Liver (tissue), 9 donors: ENCODE measurements around the gene ADAMTS15. TPM values are rescaled to one million over a fixed set of nuclear protein-coding genes. Genes with fewer than 3 reads are reported as not detected.

Experiments
- DNase-seq: peaks from one replicate; pipeline ENCODE4 v3.0.0-alpha.2; 2017; ENCODE audit warnings: low spot score
- H3K27ac ChIP-seq, 2 donors: one replicate each; pipeline ENCODE4 v1.7.0; 2013; ENCODE audit warnings: inconsistent platforms in 2 of 2, low read length in 2 of 2, control low read depth in 1 of 2, low read depth in 1 of 2, mild to moderate bottlenecking in 1 of 2
- H3K27me3 ChIP-seq, 4 donors: one replicate each; pipeline versions ENCODE4 v1.6.1 to v1.7.0; 2013; ENCODE audit warnings: low read length in 3 of 4, inconsistent platforms in 1 of 4, mild to moderate bottlenecking in 1 of 4, moderate library complexity in 1 of 4; ENCODE audit not compliant: control insufficient read depth in 4 of 4, insufficient read depth in 4 of 4
- H3K36me3 ChIP-seq, 4 donors: one replicate each; pipeline versions ENCODE4 v1.6.1 to v1.7.0; 2013; ENCODE audit warnings: low read length in 3 of 4, mild to moderate bottlenecking in 3 of 4, low read depth in 1 of 4, moderate library complexity in 1 of 4; ENCODE audit not compliant: control insufficient read depth in 4 of 4, insufficient read depth in 3 of 4
- H3K4me1 ChIP-seq, 4 donors: one replicate each; pipeline versions ENCODE4 v1.6.1 to v1.7.0; 2013; ENCODE audit warnings: low read length in 3 of 4, mild to moderate bottlenecking in 3 of 4, moderate library complexity in 1 of 4; ENCODE audit not compliant: control insufficient read depth in 4 of 4, insufficient read depth in 4 of 4
- H3K4me3 ChIP-seq, 3 donors: one replicate each; pipeline versions ENCODE4 v1.6.1 to v1.7.0; 2013; ENCODE audit warnings: low read length in 3 of 3, control low read depth in 1 of 3, low read depth in 1 of 3, mild to moderate bottlenecking in 1 of 3
- H3K9ac ChIP-seq, 2 donors: one replicate each; pipeline ENCODE4 v1.7.0; 2013; ENCODE audit warnings: low read length in 2 of 2, mild to moderate bottlenecking in 2 of 2, moderate library complexity in 2 of 2, control low read depth in 1 of 2, low read depth in 1 of 2
- H3K9me3 ChIP-seq, 4 donors: one replicate each; pipeline versions ENCODE4 v1.6.1 to v1.7.0; 2013; ENCODE audit warnings: low read length in 3 of 4; ENCODE audit not compliant: control insufficient read depth in 4 of 4
- ATF3 ChIP-seq: IDR thresholded peaks from 2 replicates; pipeline ENCODE4 v1.6.1; 2016; ENCODE audit warnings: antibody characterized with exemption
- EGR1 ChIP-seq, 2 donors: IDR thresholded peaks; 2 replicates each; pipeline ENCODE4 v1.6.1; 2016 to 2018; ENCODE audit warnings: antibody characterized with exemption in 2 of 2, low read depth in 2 of 2
- FOXA1 ChIP-seq: IDR thresholded peaks from 2 replicates; pipeline ENCODE4 v1.6.1; 2016; ENCODE audit warnings: antibody characterized with exemption
- FOXA2 ChIP-seq: IDR thresholded peaks from 2 replicates; pipeline ENCODE4 v1.6.1; 2016; ENCODE audit warnings: antibody characterized with exemption
- GABPA ChIP-seq, 2 donors: IDR thresholded peaks in 1 of 2; conservative IDR thresholded peaks in 1 of 2; 2 replicates each; pipeline ENCODE4 v1.6.1; 2016; ENCODE audit warnings: antibody characterized with exemption in 2 of 2, mild to moderate bottlenecking in 1 of 2, moderate library complexity in 1 of 2
- HNF4G ChIP-seq: IDR thresholded peaks from 2 replicates; pipeline ENCODE4 v1.6.1; 2016; ENCODE audit warnings: antibody characterized with exemption
- NR2F2 ChIP-seq: IDR thresholded peaks from 2 replicates; pipeline ENCODE4 v1.6.1; 2016; ENCODE audit warnings: antibody characterized with exemption
- RAD21 ChIP-seq, 2 donors: IDR thresholded peaks; 2 replicates each; pipeline ENCODE4 v1.6.1; 2016; ENCODE audit warnings: antibody characterized with exemption in 2 of 2, mild to moderate bottlenecking in 2 of 2
- REST ChIP-seq: IDR thresholded peaks from 2 replicates; pipeline ENCODE4 v1.6.1; 2016; ENCODE audit warnings: antibody characterized with exemption, mild to moderate bottlenecking
- RXRA ChIP-seq, 2 donors: IDR thresholded peaks; 2 replicates each; pipeline ENCODE4 v1.6.1; 2017 to 2018; ENCODE audit warnings: antibody characterized with exemption in 2 of 2, mild to moderate bottlenecking in 1 of 2
- SP1 ChIP-seq: IDR thresholded peaks from 2 replicates; pipeline ENCODE4 v1.6.1; 2018; ENCODE audit warnings: antibody characterized with exemption, mild to moderate bottlenecking
- TAF1 ChIP-seq: conservative IDR thresholded peaks from 2 replicates; pipeline ENCODE4 v1.6.1; 2016; ENCODE audit warnings: antibody characterized with exemption, mild to moderate bottlenecking
- YY1 ChIP-seq: IDR thresholded peaks from 2 replicates; pipeline ENCODE4 v1.6.1; 2016; ENCODE audit warnings: antibody characterized with exemption, mild to moderate bottlenecking
- WGBS: extraction: QIAGEN DNeasy Blood & Tissue Kit; methylation state at CpG from one replicate; pipeline ENCODE4 v1.1.7; 2013; 5-methylcytosine and 5-hydroxymethylcytosine counted together
- polyA plus RNA-seq, 2 donors: library from polyadenylated mRNA; stranded (reverse) in 1 of 2; unstranded in 1 of 2; fragments of 200-250 nt in 1 of 2; fragments of >200 nt in 1 of 2; fragmentation: Nextera tagmentation in 1 of 2; extraction: Ambion mirVana in 1 of 2; gene quantifications; one replicate each; pipeline versions ENCODE4 v1.2.1 to v1.2.3, GENCODE V29; 2013 to 2015
- total RNA-seq, 2 donors: library from RNA; depleted of rRNA; stranded (reverse); fragments of >200 nt; gene quantifications; one replicate each; pipeline ENCODE4 v1.2.3, GENCODE V29; 2014
- TF ChIP-seq, protein P1 (sequence below): fragments of 150-350 bp; IDR thresholded peaks from 2 replicates; pipeline ENCODE4 v1.5.1; 2017; ENCODE audit warnings: improper control_type of control experiment, low read depth, low read length; ENCODE audit not compliant: missing input control
- TF ChIP-seq, protein P2 (sequence below): IDR thresholded peaks from 2 replicates; pipeline ENCODE4 v1.6.1; 2016; ENCODE audit warnings: antibody characterized with exemption
- donor health status: healthy.
- donor health status: healthy.
- donor health status: healthy.
- donor health status: healthy.
- donor health status: healthy.

ADAMTS15 gene
- total and polyA plus RNA-seq, 4 donors: 0.06 to 1.3 (median 0.77) TPM

GRCh38 chr11:130421697-130422096, 26.7 kb upstream of the ADAMTS15 start:
- H3K9ac ChIP-seq: no peak overlapping the region
- H3K9me3 ChIP-seq: no peaks in the 10 kb centered on the region
- H3K27ac ChIP-seq: no peak overlapping the region
- 89% methylated on average over 8 of the region's 8 CpGs for WGBS
- H3K4me3 ChIP-seq: no peak overlapping the region
- H3K4me1 ChIP-seq: peaks cover 0 to 9% (median 2%) of the 10 kb centered on the region in 4 donors
- DNase-seq: no peak
- peaks cover 0 to 3% (median 1%) of the 10 kb centered on the region in 4 donors for H3K27me3 ChIP-seq
- no peaks in the 10 kb centered on the region for H3K36me3 ChIP-seq
- TF ChIP-seq EGR1 (IDR thresholded peaks at IDR 0.05; ENCODE audit: low read depth in 2 of 2) (no peak), TAF1 (no peak), GABPA (IDR thresholded peaks at IDR 0.05 in 1 of 2, conservative IDR thresholded peaks at IDR 0.05 in 1 of 2) (no peak), FOXA1 (no peak), FOXA2 (no peak), RXRA (IDR thresholded peaks at IDR 0.05) (no peak), NR2F2 (no peak), ATF3 (no peak), REST (no peak), YY1 (no peak), RAD21 (IDR thresholded peaks at IDR 0.05) (no peak), HNF4G (no peak)
- TF ChIP-seq, protein P1, sequence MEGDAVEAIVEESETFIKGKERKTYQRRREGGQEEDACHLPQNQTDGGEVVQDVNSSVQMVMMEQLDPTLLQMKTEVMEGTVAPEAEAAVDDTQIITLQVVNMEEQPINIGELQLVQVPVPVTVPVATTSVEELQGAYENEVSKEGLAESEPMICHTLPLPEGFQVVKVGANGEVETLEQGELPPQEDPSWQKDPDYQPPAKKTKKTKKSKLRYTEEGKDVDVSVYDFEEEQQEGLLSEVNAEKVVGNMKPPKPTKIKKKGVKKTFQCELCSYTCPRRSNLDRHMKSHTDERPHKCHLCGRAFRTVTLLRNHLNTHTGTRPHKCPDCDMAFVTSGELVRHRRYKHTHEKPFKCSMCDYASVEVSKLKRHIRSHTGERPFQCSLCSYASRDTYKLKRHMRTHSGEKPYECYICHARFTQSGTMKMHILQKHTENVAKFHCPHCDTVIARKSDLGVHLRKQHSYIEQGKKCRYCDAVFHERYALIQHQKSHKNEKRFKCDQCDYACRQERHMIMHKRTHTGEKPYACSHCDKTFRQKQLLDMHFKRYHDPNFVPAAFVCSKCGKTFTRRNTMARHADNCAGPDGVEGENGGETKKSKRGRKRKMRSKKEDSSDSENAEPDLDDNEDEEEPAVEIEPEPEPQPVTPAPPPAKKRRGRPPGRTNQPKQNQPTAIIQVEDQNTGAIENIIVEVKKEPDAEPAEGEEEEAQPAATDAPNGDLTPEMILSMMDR: no peak
- TF ChIP-seq, protein P2, sequence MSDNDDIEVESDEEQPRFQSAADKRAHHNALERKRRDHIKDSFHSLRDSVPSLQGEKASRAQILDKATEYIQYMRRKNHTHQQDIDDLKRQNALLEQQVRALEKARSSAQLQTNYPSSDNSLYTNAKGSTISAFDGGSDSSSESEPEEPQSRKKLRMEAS: no peak

DNA sequence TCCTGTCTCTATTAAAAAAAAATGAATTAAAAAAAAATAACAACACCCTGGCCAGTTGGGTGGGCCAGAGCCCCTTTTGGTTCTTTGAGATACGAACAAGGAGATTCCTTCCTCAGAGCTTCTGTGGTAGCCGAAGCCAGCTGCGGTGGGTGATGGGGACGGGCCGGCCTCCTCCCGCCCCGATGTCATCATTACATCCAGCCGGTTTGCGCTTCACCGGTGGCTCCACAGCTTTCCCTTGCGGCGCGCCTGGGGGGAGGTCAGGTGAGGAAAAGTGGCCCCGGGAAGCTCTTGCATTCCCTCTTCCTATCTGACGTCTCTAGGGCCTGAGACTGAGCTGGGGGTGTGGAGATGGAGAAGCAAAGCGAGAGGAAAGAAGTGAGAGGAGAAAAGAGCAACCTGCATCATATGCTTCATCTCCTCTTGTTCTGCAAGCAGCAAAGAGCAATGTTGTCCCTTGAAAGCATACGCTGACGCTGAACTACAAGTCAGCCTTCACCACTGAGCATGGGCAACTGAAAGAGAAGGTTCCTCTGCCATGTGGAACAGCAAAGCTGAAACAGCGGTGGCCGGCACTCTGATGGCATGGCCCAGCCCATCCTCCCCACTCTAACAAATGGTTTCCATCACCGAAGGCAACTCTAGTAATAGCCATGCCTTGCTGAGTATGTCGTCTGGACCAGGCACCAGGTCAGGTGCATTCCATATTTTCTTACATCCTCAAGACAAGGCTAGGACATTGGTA, 26.0 kb upstream of the ADAMTS15 start:
- H3K4me1 ChIP-seq: peaks cover 2 to 17% (median 9%) of the 10 kb centered on the region in 4 donors
- H3K36me3 ChIP-seq: no peaks in the 10 kb centered on the region
- no peak overlapping the region for H3K9ac ChIP-seq
- H3K4me3 ChIP-seq: no peak overlapping the region
- peaks cover 0 to 3% (median 1%) of the 10 kb centered on the region in 4 donors for H3K27me3 ChIP-seq
- H3K27ac ChIP-seq: no peak overlapping the region
- no peak for TF ChIP-seq SP1
- no peak for TF ChIP-seq FOXA1
- TF ChIP-seq REST: no peak
- no peak for TF ChIP-seq HNF4G
- no peak for TF ChIP-seq GABPA (IDR thresholded peaks at IDR 0.05 in 1 of 2, conservative IDR thresholded peaks at IDR 0.05 in 1 of 2)
- TF ChIP-seq RAD21 (IDR thresholded peaks at IDR 0.05): no peak
- TF ChIP-seq, protein P2: no peak
- TF ChIP-seq ATF3: no peak
- no peak for TF ChIP-seq EGR1 (IDR thresholded peaks at IDR 0.05; ENCODE audit: low read depth in 2 of 2)
- TF ChIP-seq NR2F2: no peak
- TF ChIP-seq RXRA (IDR thresholded peaks at IDR 0.05): no peak
- 90% methylated on average over 22 of the region's 22 CpGs for WGBS
- no peak for DNase-seq
- H3K9me3 ChIP-seq: no peaks in the 10 kb centered on the region
